Skin epidermis (tissue), 12 donors: ENCODE measurements around the gene COL27A1.

ENCODE experiments used
- H3K27ac ChIP-seq, 21 experiments: fragments of 200-600 bp; sonication (generic) in 11 of 21; one replicate each; pipeline ENCODE4 v1.5.0; 2020; ENCODE audit warnings: mild to moderate bottlenecking in 3 of 21, inconsistent platforms in 2 of 21, moderate library complexity in 2 of 21
- H3K4me3 ChIP-seq, 7 experiments: fragments of 200-600 bp; sonication (generic) in 2 of 7; one replicate each; pipeline ENCODE4 v1.5.0; 2020; ENCODE audit warnings: inconsistent platforms in 2 of 7, mild to moderate bottlenecking in 2 of 7, moderate library complexity in 1 of 7

Gene COL27A1

GRCh38 chr9:114288193-114289091 lies 133.1 kb downstream of the COL27A1 start:
- H3K4me3 ChIP-seq, result no peak overlapping the region
- peak overlapping the region in 17 of 21 experiments; percentile 0 to 79 (median 42) for H3K27ac ChIP-seq

- Histone ChIP-seq H3K4me3 (no peak overlapping the region), H3K27ac (peak overlapping the region in 9 of 21 experiments; percentile 0 to 79 (median 32))
Measured at GRCh38 chr9:114289106-114289505, 133.8 kb downstream of the COL27A1 start.

- peak overlapping the region in 5 of 21 experiments; percentile 0 to 79 (median 16) for H3K27ac ChIP-seq
- H3K4me3 ChIP-seq, result no peak overlapping the region
Measured at GRCh38 chr9:114289571-114290481, 134.5 kb downstream of the COL27A1 start.

GRCh38 chr9:114290561-114290986 lies 135.2 kb downstream of the COL27A1 start:
- peak overlapping the region in 2 of 21 experiments; percentile 14 to 79 for H3K27ac ChIP-seq
- no peak overlapping the region for H3K4me3 ChIP-seq

- no peak overlapping the region for H3K4me3 ChIP-seq
- peak overlapping the region in 1 of 21 experiments; percentile 79 for H3K27ac ChIP-seq
Measured at GRCh38 chr9:114291064-114291474, 135.7 kb downstream of the COL27A1 start.

GRCh38 chr9:114291886-114292590 lies 136.7 kb downstream of the COL27A1 start:
- H3K4me3 ChIP-seq, result no peak overlapping the region

GRCh38 chr9:114294664-114295063 lies 139.3 kb downstream of the COL27A1 start:
- H3K27ac ChIP-seq, result no peak overlapping the region
- no peak overlapping the region for H3K4me3 ChIP-seq

More at GRCh38 chr9:114291886-114292590, 136.7 kb downstream of the COL27A1 start:
- no peak overlapping the region for H3K27ac ChIP-seq

GRCh38 chr9:114296338-114296737 lies 141.0 kb downstream of the COL27A1 start:
- H3K4me3 ChIP-seq, result no peak overlapping the region

GRCh38 chr9:114299286-114300152 lies 144.2 kb downstream of the COL27A1 start:
- H3K4me3 ChIP-seq, result no peak overlapping the region
- no peak overlapping the region for H3K27ac ChIP-seq

More at GRCh38 chr9:114296338-114296737, 141.0 kb downstream of the COL27A1 start:
- H3K27ac ChIP-seq, result no peak overlapping the region

GRCh38 chr9:114300153-114300845 lies 145.0 kb downstream of the COL27A1 start:
- no peak overlapping the region for H3K4me3 ChIP-seq

GRCh38 chr9:114300846-114301797 lies 145.8 kb downstream of the COL27A1 start:
- Histone ChIP-seq H3K27ac (no peak overlapping the region), H3K4me3 (no peak overlapping the region)

More at GRCh38 chr9:114300153-114300845, 145.0 kb downstream of the COL27A1 start:
- H3K27ac ChIP-seq, result no peak overlapping the region

- Histone ChIP-seq H3K4me3 (no peak overlapping the region), H3K27ac (no peak overlapping the region)
Measured at GRCh38 chr9:114301798-114302565, 146.6 kb downstream of the COL27A1 start.

GRCh38 chr9:114302727-114303126 lies 147.4 kb downstream of the COL27A1 start:
- H3K27ac ChIP-seq, result no peak overlapping the region
- H3K4me3 ChIP-seq, result no peak overlapping the region

GRCh38 chr9:114303571-114303970 lies 148.2 kb downstream of the COL27A1 start:
- Histone ChIP-seq H3K27ac (no peak overlapping the region), H3K4me3 (no peak overlapping the region)

- H3K4me3 ChIP-seq, result no peak overlapping the region
Measured at GRCh38 chr9:114303977-114304376, 148.6 kb downstream of the COL27A1 start.

More at GRCh38 chr9:114303977-114304376, 148.6 kb downstream of the COL27A1 start:
- H3K27ac ChIP-seq, result no peak overlapping the region
